GM23338 (cell line): ENCODE data around the gene RAP2A. TPM values are rescaled to one million over a fixed set of nuclear protein-coding genes. Genes with fewer than 3 reads are reported as not detected.

Experiments used
- ATAC-seq: fragments of 200-7000 bp; cut with Tn5 transposase; 3 replicates; pipeline ENCODE4 v1.9.1; 2020
- DNase-seq: peaks from one replicate; pipeline ENCODE4 v3.0.0-alpha.2; 2015; ENCODE audit warnings: low spot score
- H2AFZ ChIP-seq: fragments of 200-600 bp; sonication (generic); 2 replicates; pipeline ENCODE4 v1.8.0; 2016; ENCODE audit warnings: antibody characterized with exemption, mild to moderate bottlenecking, moderate library complexity
- H3F3A ChIP-seq: fragments of 200-600 bp; sonication (generic); replicated peaks from 2 replicates; pipeline ENCODE4 v1.8.0; 2017; ENCODE audit warnings: antibody characterized with exemption, mixed run types, low read depth
- H3K27ac ChIP-seq: fragments of 200-600 bp; sonication (generic); 2 replicates; pipeline ENCODE4 v1.6.1; 2016; ENCODE audit warnings: low read depth
- H3K27me3 ChIP-seq: fragments of 200-600 bp; sonication (generic); 2 replicates; pipeline ENCODE4 v1.8.0; 2016; ENCODE audit warnings: mild to moderate bottlenecking, mixed run types, moderate library complexity; ENCODE audit not compliant: insufficient read depth
- H3K36me3 ChIP-seq: fragments of 200-600 bp; sonication (generic); 2 replicates; pipeline ENCODE4 v1.8.0; 2016; ENCODE audit warnings: mild to moderate bottlenecking; ENCODE audit not compliant: insufficient read depth
- H3K4me1 ChIP-seq: fragments of 200-600 bp; sonication (generic); 2 replicates; pipeline ENCODE4 v1.8.0; 2016; ENCODE audit warnings: mild to moderate bottlenecking, moderate library complexity; ENCODE audit not compliant: insufficient read depth
- H3K4me2 ChIP-seq: fragments of 200-600 bp; sonication (generic); 2 replicates; pipeline ENCODE4 v1.7.1; 2017; ENCODE audit warnings: mixed run types
- H3K4me3 ChIP-seq: fragments of 200-600 bp; sonication (generic); 2 replicates; pipeline ENCODE4 v1.6.1; 2016; ENCODE audit warnings: mixed run types
- H3K79me2 ChIP-seq: fragments of 200-600 bp; sonication (generic); replicated peaks from 2 replicates; pipeline ENCODE4 v1.8.0; 2017; ENCODE audit warnings: mild to moderate bottlenecking; ENCODE audit not compliant: insufficient read depth
- H3K9me2 ChIP-seq: fragments of 200-600 bp; sonication (generic); 2 replicates; pipeline ENCODE4 v1.8.0; 2017; ENCODE audit not compliant: insufficient read depth
- H4K20me1 ChIP-seq: fragments of 200-600 bp; sonication (generic); replicated peaks from 2 replicates; pipeline ENCODE4 v1.8.0; 2017; ENCODE audit warnings: mild to moderate bottlenecking; ENCODE audit not compliant: insufficient read depth
- H3K27ac Mint-ChIP-seq: 2 replicates; pipeline ENCODE4 v1.8.0; 2020; ENCODE audit warnings: inconsistent platforms, mild to moderate bottlenecking, moderate library complexity, mixed read lengths
- H3K27me3 Mint-ChIP-seq: 3 replicates; pipeline ENCODE4 v1.8.0; 2022; ENCODE audit warnings: low read depth, mild to moderate bottlenecking, moderate library complexity, mixed read lengths, inconsistent platforms; ENCODE audit not compliant: insufficient read depth, poor library complexity
- H3K36me3 Mint-ChIP-seq: 3 replicates; pipeline ENCODE4 v1.8.0; 2021; ENCODE audit warnings: low read depth, mild to moderate bottlenecking, inconsistent platforms, moderate library complexity, mixed read lengths
- H3K4me1 Mint-ChIP-seq: 3 replicates; pipeline ENCODE4 v1.8.0; 2020; ENCODE audit warnings: mild to moderate bottlenecking, inconsistent platforms, mixed read lengths
- H3K4me3 Mint-ChIP-seq: 3 replicates; pipeline ENCODE4 v1.8.0; 2021; ENCODE audit warnings: moderate library complexity, mild to moderate bottlenecking, inconsistent platforms, mixed read lengths
- H3K9me3 Mint-ChIP-seq: 3 replicates; pipeline ENCODE4 v1.8.0; 2020; ENCODE audit warnings: moderate library complexity, mild to moderate bottlenecking, inconsistent platforms, mixed read lengths
- CREB1 ChIP-seq: fragments of 250-450 bp; sonication (Bioruptor Pico); IDR thresholded peaks from 2 replicates; pipeline ENCODE4 v1.5.0; 2020; ENCODE audit warnings: low read depth, mild to moderate bottlenecking, moderate library complexity
- EZH2 ChIP-seq: fragments of 200-600 bp; sonication (generic); IDR thresholded peaks from one replicate; pipeline ENCODE4 v1.8.0; 2017; ENCODE audit warnings: antibody characterized with exemption, mild to moderate bottlenecking, low read depth; ENCODE audit not compliant: unreplicated experiment
- EZH2phosphoT487 ChIP-seq: fragments of 200-600 bp; sonication (generic); IDR thresholded peaks from one replicate; pipeline ENCODE4 v1.8.1; 2018; ENCODE audit warnings: antibody characterized with exemption; ENCODE audit not compliant: unreplicated experiment
- JUNB ChIP-seq: IDR thresholded peaks from one replicate; pipeline ENCODE4 v1.6.1; 2016; ENCODE audit warnings: antibody characterized with exemption; ENCODE audit not compliant: unreplicated experiment
- NANOG ChIP-seq: IDR thresholded peaks from 2 replicates; pipeline ENCODE4 v1.6.1; 2016; ENCODE audit warnings: antibody characterized with exemption, borderline replicate concordance
- POLR2AphosphoS5 ChIP-seq: IDR thresholded peaks from 2 replicates; pipeline ENCODE4 v1.6.1; 2016; ENCODE audit warnings: antibody characterized with exemption, low read depth
- STAT1 ChIP-seq: IDR thresholded peaks from one replicate; pipeline ENCODE4 v1.6.1; 2016; ENCODE audit warnings: antibody characterized with exemption; ENCODE audit not compliant: unreplicated experiment
- ZNF114 ChIP-seq: fragments of 250-450 bp; sonication (Bioruptor Pico); IDR thresholded peaks from 2 replicates; pipeline ENCODE4 v1.5.0; 2020; ENCODE audit warnings: mild to moderate bottlenecking, moderate library complexity
- ZNF331 ChIP-seq: fragments of 250-450 bp; sonication (Bioruptor Pico); IDR thresholded peaks from 2 replicates; pipeline ENCODE4 v1.5.0; 2020; ENCODE audit warnings: low read depth, mild to moderate bottlenecking, moderate library complexity
- polyA plus RNA-seq: library from polyadenylated mRNA; unstranded; fragments of >200 nt; fragmentation: Nextera tagmentation; extraction: Ambion mirVana; gene quantifications from 2 replicates; pipeline ENCODE4 v1.2.1, GENCODE V29; 2016
- total RNA-seq: library from RNA; depleted of rRNA; stranded (reverse); fragments of >200 nt; shearing (Covaris generic); gene quantifications from 2 replicates; pipeline ENCODE4 v1.2.3, GENCODE V29; 2014
- TF ChIP-seq, protein P1 (sequence below), 2 experiments: fragments of 200-600 bp in 1 of 2; sonication (generic) in 1 of 2; conservative IDR thresholded peaks; 2 replicates each; pipeline versions ENCODE4 v1.5.1 to v1.6.1; 2016 to 2017; ENCODE audit warnings: antibody characterized with exemption in 2 of 2, low read depth in 2 of 2, mild to moderate bottlenecking in 2 of 2, moderate library complexity in 1 of 2
- TF ChIP-seq, protein P2 (sequence below): IDR thresholded peaks from one replicate; pipeline ENCODE4 v1.6.1; 2018; ENCODE audit warnings: antibody characterized with exemption; ENCODE audit not compliant: unreplicated experiment
- TF ChIP-seq, protein P3 (sequence below): IDR thresholded peaks from 2 replicates; pipeline ENCODE4 v1.6.1; 2016; ENCODE audit warnings: antibody characterized with exemption

RAP2A gene
- total and polyA plus RNA-seq, 2 experiments from 2014 or later: 10.4 to 35.3 TPM

GRCh38 chr13:97459215-97459777, 25.3 kb downstream of the RAP2A start (continued):
- TF ChIP-seq, protein P1, sequence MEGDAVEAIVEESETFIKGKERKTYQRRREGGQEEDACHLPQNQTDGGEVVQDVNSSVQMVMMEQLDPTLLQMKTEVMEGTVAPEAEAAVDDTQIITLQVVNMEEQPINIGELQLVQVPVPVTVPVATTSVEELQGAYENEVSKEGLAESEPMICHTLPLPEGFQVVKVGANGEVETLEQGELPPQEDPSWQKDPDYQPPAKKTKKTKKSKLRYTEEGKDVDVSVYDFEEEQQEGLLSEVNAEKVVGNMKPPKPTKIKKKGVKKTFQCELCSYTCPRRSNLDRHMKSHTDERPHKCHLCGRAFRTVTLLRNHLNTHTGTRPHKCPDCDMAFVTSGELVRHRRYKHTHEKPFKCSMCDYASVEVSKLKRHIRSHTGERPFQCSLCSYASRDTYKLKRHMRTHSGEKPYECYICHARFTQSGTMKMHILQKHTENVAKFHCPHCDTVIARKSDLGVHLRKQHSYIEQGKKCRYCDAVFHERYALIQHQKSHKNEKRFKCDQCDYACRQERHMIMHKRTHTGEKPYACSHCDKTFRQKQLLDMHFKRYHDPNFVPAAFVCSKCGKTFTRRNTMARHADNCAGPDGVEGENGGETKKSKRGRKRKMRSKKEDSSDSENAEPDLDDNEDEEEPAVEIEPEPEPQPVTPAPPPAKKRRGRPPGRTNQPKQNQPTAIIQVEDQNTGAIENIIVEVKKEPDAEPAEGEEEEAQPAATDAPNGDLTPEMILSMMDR (conservative IDR thresholded peaks at IDR 0.05; ENCODE audit: low read depth in 2 of 2): no peak
- TF ChIP-seq CREB1 (CRISPR knock-in tag) (no peak), EZH2phosphoT487 (no peak), POLR2AphosphoS5 (no peak), ZNF114 (CRISPR knock-in tag) (no peak)

- no peaks in the 10 kb centered on the region for H3K9me3 Mint-ChIP-seq
- DNase-seq (no peak), ATAC-seq (no peak)
- Histone ChIP-seq H3K27me3 (no peaks in the 10 kb centered on the region), H3F3A (no peaks in the 10 kb centered on the region), H3K4me3 (no peak overlapping the region), H3K27ac (no peak overlapping the region), H3K36me3 (no peaks in the 10 kb centered on the region), H2AFZ (no peak overlapping the region), H3K4me1 (0 out of 2 replicates have a peak, but pooled peaks cover 5% of the 10 kb centered on the region), H4K20me1 (peaks cover 7% of the 10 kb centered on the region), H3K79me2 (peaks cover 64% of the 10 kb centered on the region), H3K4me2 (no peak overlapping the region), H3K9me2 (no peaks in the 10 kb centered on the region)
- no peak overlapping the region for H3K4me3 Mint-ChIP-seq
- H3K4me1 Mint-ChIP-seq: peaks cover 21% of the 10 kb centered on the region; the same call in 2 of the 3 replicates
- no peaks in the 10 kb centered on the region for H3K27me3 Mint-ChIP-seq
- H3K27ac Mint-ChIP-seq: no peak overlapping the region
- peaks cover 7% of the 10 kb centered on the region; the same call in 2 of the 3 replicates for H3K36me3 Mint-ChIP-seq
- TF ChIP-seq, protein P2, sequence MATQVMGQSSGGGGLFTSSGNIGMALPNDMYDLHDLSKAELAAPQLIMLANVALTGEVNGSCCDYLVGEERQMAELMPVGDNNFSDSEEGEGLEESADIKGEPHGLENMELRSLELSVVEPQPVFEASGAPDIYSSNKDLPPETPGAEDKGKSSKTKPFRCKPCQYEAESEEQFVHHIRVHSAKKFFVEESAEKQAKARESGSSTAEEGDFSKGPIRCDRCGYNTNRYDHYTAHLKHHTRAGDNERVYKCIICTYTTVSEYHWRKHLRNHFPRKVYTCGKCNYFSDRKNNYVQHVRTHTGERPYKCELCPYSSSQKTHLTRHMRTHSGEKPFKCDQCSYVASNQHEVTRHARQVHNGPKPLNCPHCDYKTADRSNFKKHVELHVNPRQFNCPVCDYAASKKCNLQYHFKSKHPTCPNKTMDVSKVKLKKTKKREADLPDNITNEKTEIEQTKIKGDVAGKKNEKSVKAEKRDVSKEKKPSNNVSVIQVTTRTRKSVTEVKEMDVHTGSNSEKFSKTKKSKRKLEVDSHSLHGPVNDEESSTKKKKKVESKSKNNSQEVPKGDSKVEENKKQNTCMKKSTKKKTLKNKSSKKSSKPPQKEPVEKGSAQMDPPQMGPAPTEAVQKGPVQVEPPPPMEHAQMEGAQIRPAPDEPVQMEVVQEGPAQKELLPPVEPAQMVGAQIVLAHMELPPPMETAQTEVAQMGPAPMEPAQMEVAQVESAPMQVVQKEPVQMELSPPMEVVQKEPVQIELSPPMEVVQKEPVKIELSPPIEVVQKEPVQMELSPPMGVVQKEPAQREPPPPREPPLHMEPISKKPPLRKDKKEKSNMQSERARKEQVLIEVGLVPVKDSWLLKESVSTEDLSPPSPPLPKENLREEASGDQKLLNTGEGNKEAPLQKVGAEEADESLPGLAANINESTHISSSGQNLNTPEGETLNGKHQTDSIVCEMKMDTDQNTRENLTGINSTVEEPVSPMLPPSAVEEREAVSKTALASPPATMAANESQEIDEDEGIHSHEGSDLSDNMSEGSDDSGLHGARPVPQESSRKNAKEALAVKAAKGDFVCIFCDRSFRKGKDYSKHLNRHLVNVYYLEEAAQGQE: no peak
- TF ChIP-seq STAT1 (no peak), NANOG (no peak), ZNF114 (CRISPR knock-in tag) (no peak), ZNF331 (CRISPR knock-in tag) (no peak), JUNB (no peak), EZH2 (no peak), POLR2AphosphoS5 (no peak), CREB1 (CRISPR knock-in tag) (no peak)
- TF ChIP-seq, protein P1 (conservative IDR thresholded peaks at IDR 0.05; ENCODE audit: low read depth in 2 of 2): no peak
- TF ChIP-seq, protein P3, sequence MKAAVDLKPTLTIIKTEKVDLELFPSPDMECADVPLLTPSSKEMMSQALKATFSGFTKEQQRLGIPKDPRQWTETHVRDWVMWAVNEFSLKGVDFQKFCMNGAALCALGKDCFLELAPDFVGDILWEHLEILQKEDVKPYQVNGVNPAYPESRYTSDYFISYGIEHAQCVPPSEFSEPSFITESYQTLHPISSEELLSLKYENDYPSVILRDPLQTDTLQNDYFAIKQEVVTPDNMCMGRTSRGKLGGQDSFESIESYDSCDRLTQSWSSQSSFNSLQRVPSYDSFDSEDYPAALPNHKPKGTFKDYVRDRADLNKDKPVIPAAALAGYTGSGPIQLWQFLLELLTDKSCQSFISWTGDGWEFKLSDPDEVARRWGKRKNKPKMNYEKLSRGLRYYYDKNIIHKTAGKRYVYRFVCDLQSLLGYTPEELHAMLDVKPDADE: no peak
These were observed 26.2 kb downstream of the RAP2A start for GRCh38 chr13:97460004-97460775.
